ENCODE measurements around the gene GRIA4. TPM values are rescaled to one million over a fixed set of nuclear protein-coding genes. Genes with fewer than 3 reads are reported as not detected.

Gene GRIA4
- polyA plus RNA-seq, 3 donors: not detected

GRCh38 chr11:105852403-105852802 is 242.5 kb downstream of the GRIA4 start:
- no peaks in the 10 kb centered on the region for H4K20me1 ChIP-seq (ENCODE audit: insufficient read depth, low read length)
- no peaks in the 10 kb centered on the region for H3K79me2 ChIP-seq (ENCODE audit: insufficient read depth, low read length)
- H3K9ac ChIP-seq (ENCODE audit: insufficient read depth, low read length, poor library complexity, severe bottlenecking): no peak overlapping the region
- Mint-ChIP-seq H3K36me3 (no peaks in the 10 kb centered on the region), H3K9me3 (peaks cover 0 to 2% (median 0%) of the 10 kb centered on the region in 7 donors), H3K4me1 (no peaks in the 10 kb centered on the region), H3K4me3 (no peak overlapping the region), H3K27ac (no peak overlapping the region), H3K27me3 (ENCODE audit: low read depth in 3 of 3) (peaks cover 0 to 2% (median 0%) of the 10 kb centered on the region in 3 donors)
- intact Hi-C loops (cut with micrococcal nuclease): no loop called here
- no peaks in the 10 kb centered on the region for H3K36me3 ChIP-seq (replicated peaks in 1 of 2; ENCODE audit: control insufficient read depth in 1 of 2, insufficient read depth in 2 of 2, low read length in 2 of 2)
- H3K4me1 ChIP-seq (ENCODE audit: control insufficient read depth in 1 of 2, insufficient read depth in 2 of 2, low read length in 2 of 2): no peaks in the 10 kb centered on the region
- no peak overlapping the region for H2AFZ ChIP-seq (ENCODE audit: insufficient read depth, low read depth, low read length, poor library complexity, severe bottlenecking)
- no peaks in the 10 kb centered on the region for H3K27me3 ChIP-seq (ENCODE audit: control insufficient read depth in 2 of 2, insufficient read depth in 2 of 2, low read length in 2 of 2)
- H3K9me3 ChIP-seq (replicated peaks in 1 of 2; ENCODE audit: control insufficient read depth in 1 of 2, insufficient read depth in 1 of 2, low read length in 2 of 2): no peaks in the 10 kb centered on the region
- no peak overlapping the region for H3K4me2 ChIP-seq (replicated peaks; ENCODE audit: extremely low read depth, low read length, poor library complexity, severe bottlenecking)
- WGBS (ENCODE audit: insufficient coverage): no CpG with 5 or more reads among the region's 3 CpGs
- no peak overlapping the region for H3K27ac ChIP-seq (ENCODE audit: low read depth in 1 of 2, low read length in 2 of 2)
- no peak for DNase-seq
- no peak overlapping the region for H3K4me3 ChIP-seq (replicated peaks in 1 of 3; ENCODE audit: low read depth in 2 of 3, low read length in 3 of 3)
- no peak for TF ChIP-seq CTCF (IDR thresholded peaks at IDR 0.05)

- WGBS (ENCODE audit: insufficient coverage): 95% methylated on average over 3 of the region's 4 CpGs
- no peaks in the 10 kb centered on the region for H3K9me3 ChIP-seq (replicated peaks in 1 of 2; ENCODE audit: control insufficient read depth in 1 of 2, insufficient read depth in 1 of 2, low read length in 2 of 2)
- Mint-ChIP-seq H3K4me1 (no peaks in the 10 kb centered on the region), H3K4me3 (no peak overlapping the region), H3K27ac (no peak overlapping the region), H3K36me3 (no peaks in the 10 kb centered on the region), H3K27me3 (ENCODE audit: low read depth in 3 of 3) (peaks cover 0 to 2% (median 0%) of the 10 kb centered on the region in 3 donors), H3K9me3 (peaks cover 0 to 2% (median 0%) of the 10 kb centered on the region in 7 donors)
- no peaks in the 10 kb centered on the region for H3K36me3 ChIP-seq (replicated peaks in 1 of 2; ENCODE audit: control insufficient read depth in 1 of 2, insufficient read depth in 2 of 2, low read length in 2 of 2)
- H3K27me3 ChIP-seq (ENCODE audit: control insufficient read depth in 2 of 2, insufficient read depth in 2 of 2, low read length in 2 of 2): no peaks in the 10 kb centered on the region
- no peak overlapping the region for H3K27ac ChIP-seq (ENCODE audit: low read depth in 1 of 2, low read length in 2 of 2)
- no peak for DNase-seq
- TF ChIP-seq CTCF (IDR thresholded peaks at IDR 0.05): no peak
- H3K79me2 ChIP-seq (ENCODE audit: insufficient read depth, low read length): no peaks in the 10 kb centered on the region
- no peak overlapping the region for H3K9ac ChIP-seq (ENCODE audit: insufficient read depth, low read length, poor library complexity, severe bottlenecking)
- H3K4me1 ChIP-seq (ENCODE audit: control insufficient read depth in 1 of 2, insufficient read depth in 2 of 2, low read length in 2 of 2): no peaks in the 10 kb centered on the region
- H4K20me1 ChIP-seq (ENCODE audit: insufficient read depth, low read length): no peaks in the 10 kb centered on the region
- intact Hi-C loops (cut with micrococcal nuclease): no loop called here
- no peak overlapping the region for H3K4me3 ChIP-seq (replicated peaks in 1 of 3; ENCODE audit: low read depth in 2 of 3, low read length in 3 of 3)
- no peak overlapping the region for H2AFZ ChIP-seq (ENCODE audit: insufficient read depth, low read depth, low read length, poor library complexity, severe bottlenecking)
- no peak overlapping the region for H3K4me2 ChIP-seq (replicated peaks; ENCODE audit: extremely low read depth, low read length, poor library complexity, severe bottlenecking)
Measured at GRCh38 chr11:105854269-105854668, 244.4 kb downstream of the GRIA4 start.
